ENCODE results near the gene MACROD2.

MACROD2 gene

GRCh38 chr20:14383335-14383734, 388.0 kb downstream of the MACROD2 start:
- Histone ChIP-seq H3K4me3 (no peak overlapping the region), H3K27ac (no peak overlapping the region), H3K4me1 (peaks cover 6% of the 10 kb centered on the region; the same call in 1 of the 2 replicates), H3K27me3 (no peaks in the 10 kb centered on the region), H3K36me3 (no peaks in the 10 kb centered on the region), H3K9ac (no peak overlapping the region), H3K9me3 (no peaks in the 10 kb centered on the region), H3K4me2 (no peak overlapping the region), H4K20me1 (no peaks in the 10 kb centered on the region)
- TF ChIP-seq Cebpa-rat (IDR thresholded peaks at IDR 0.05): no peak

- Histone ChIP-seq H3K4me3 (no peak overlapping the region), H3K27me3 (no peaks in the 10 kb centered on the region), H3K9ac (no peak overlapping the region), H3K27ac (no peak overlapping the region), H3K4me2 (no peak overlapping the region), H4K20me1 (no peaks in the 10 kb centered on the region), H3K4me1 (peaks cover 6% of the 10 kb centered on the region; the same call in 1 of the 2 replicates), H3K9me3 (no peaks in the 10 kb centered on the region), H3K36me3 (no peaks in the 10 kb centered on the region)
- TF ChIP-seq Cebpa-rat (IDR thresholded peaks at IDR 0.05): no peak
Observed at GRCh38 chr20:14384416-14385175, 389.3 kb downstream of the MACROD2 start.

- H3K9me3 ChIP-seq: no peaks in the 10 kb centered on the region
- no peak for TF ChIP-seq Cebpa-rat (IDR thresholded peaks at IDR 0.05)
- no peaks in the 10 kb centered on the region for H3K27me3 ChIP-seq
- no peak overlapping the region for H3K27ac ChIP-seq
- H3K4me1 ChIP-seq: peaks cover 6% of the 10 kb centered on the region; the same call in 1 of the 2 replicates
- H3K36me3 ChIP-seq: no peaks in the 10 kb centered on the region
- no peak overlapping the region for H3K4me2 ChIP-seq
- no peak overlapping the region for H3K9ac ChIP-seq
- no peak overlapping the region for H3K4me3 ChIP-seq
- H4K20me1 ChIP-seq: no peaks in the 10 kb centered on the region
Observed at GRCh38 chr20:14385176-14385740, 389.9 kb downstream of the MACROD2 start.

GRCh38 chr20:14386726-14387125, 391.4 kb downstream of the MACROD2 start:
- no peak overlapping the region for H3K4me2 ChIP-seq
- H4K20me1 ChIP-seq: no peaks in the 10 kb centered on the region
- H3K27me3 ChIP-seq: no peaks in the 10 kb centered on the region
- no peak overlapping the region for H3K27ac ChIP-seq
- TF ChIP-seq Cebpa-rat (IDR thresholded peaks at IDR 0.05): no peak
- H3K9me3 ChIP-seq: no peaks in the 10 kb centered on the region
- peaks cover 3% of the 10 kb centered on the region; the same call in 1 of the 2 replicates for H3K4me1 ChIP-seq
- no peak overlapping the region for H3K9ac ChIP-seq
- no peak overlapping the region for H3K4me3 ChIP-seq
- H3K36me3 ChIP-seq: no peaks in the 10 kb centered on the region

GRCh38 chr20:14401479-14402138, 406.3 kb downstream of the MACROD2 start:
- no peaks in the 10 kb centered on the region for H3K4me1 ChIP-seq
- no peak overlapping the region for H3K9ac ChIP-seq
- no peak for TF ChIP-seq Cebpa-rat (IDR thresholded peaks at IDR 0.05)
- no peaks in the 10 kb centered on the region for H3K27me3 ChIP-seq
- no peaks in the 10 kb centered on the region for H4K20me1 ChIP-seq
- no peaks in the 10 kb centered on the region for H3K36me3 ChIP-seq
- no peak overlapping the region for H3K4me2 ChIP-seq
- no peaks in the 10 kb centered on the region for H3K9me3 ChIP-seq
- H3K4me3 ChIP-seq: no peak overlapping the region
- H3K27ac ChIP-seq: no peak overlapping the region

- Histone ChIP-seq H3K36me3 (no peaks in the 10 kb centered on the region), H4K20me1 (no peaks in the 10 kb centered on the region), H3K4me2 (no peak overlapping the region), H3K4me3 (no peak overlapping the region), H3K4me1 (no peaks in the 10 kb centered on the region), H3K9ac (no peak overlapping the region), H3K9me3 (no peaks in the 10 kb centered on the region), H3K27ac (no peak overlapping the region), H3K27me3 (no peaks in the 10 kb centered on the region)
- no peak for TF ChIP-seq Cebpa-rat (IDR thresholded peaks at IDR 0.05)
Observed at GRCh38 chr20:14404515-14404914, 409.2 kb downstream of the MACROD2 start.

GRCh38 chr20:14406495-14406894, 411.2 kb downstream of the MACROD2 start:
- Histone ChIP-seq H4K20me1 (no peaks in the 10 kb centered on the region), H3K4me3 (no peak overlapping the region), H3K9me3 (no peaks in the 10 kb centered on the region), H3K27ac (no peak overlapping the region), H3K4me1 (no peaks in the 10 kb centered on the region), H3K27me3 (no peaks in the 10 kb centered on the region), H3K9ac (no peak overlapping the region), H3K4me2 (no peak overlapping the region), H3K36me3 (no peaks in the 10 kb centered on the region)
- TF ChIP-seq Cebpa-rat (IDR thresholded peaks at IDR 0.05): no peak

- Histone ChIP-seq H3K36me3 (no peaks in the 10 kb centered on the region), H3K27ac (no peak overlapping the region)
- TF ChIP-seq Cebpa-rat (IDR thresholded peaks at IDR 0.05): no peak
Observed at GRCh38 chr20:14407336-14407735, 412.0 kb downstream of the MACROD2 start.

GRCh38 chr20:14410869-14411555, 415.7 kb downstream of the MACROD2 start:
- no peaks in the 10 kb centered on the region for H3K36me3 ChIP-seq
- no peak overlapping the region for H3K9ac ChIP-seq
- TF ChIP-seq Cebpa-rat (IDR thresholded peaks at IDR 0.05): no peak
- H3K4me2 ChIP-seq: no peak overlapping the region
- no peaks in the 10 kb centered on the region for H4K20me1 ChIP-seq
- H3K9me3 ChIP-seq: no peaks in the 10 kb centered on the region
- H3K4me1 ChIP-seq: no peaks in the 10 kb centered on the region
- no peak overlapping the region for H3K27ac ChIP-seq
- H3K4me3 ChIP-seq: no peak overlapping the region
- H3K27me3 ChIP-seq: no peaks in the 10 kb centered on the region

More at GRCh38 chr20:14407336-14407735, 412.0 kb downstream of the MACROD2 start:
- Histone ChIP-seq H3K4me2 (no peak overlapping the region), H4K20me1 (no peaks in the 10 kb centered on the region), H3K27me3 (no peaks in the 10 kb centered on the region), H3K9me3 (no peaks in the 10 kb centered on the region), H3K9ac (no peak overlapping the region), H3K4me3 (no peak overlapping the region), H3K4me1 (no peaks in the 10 kb centered on the region)

Measured in BLaER1 (cell line).